Heart left ventricle (tissue), 16 donors: ENCODE results near the gene NCAPG2. TPM values are rescaled to one million over a fixed set of nuclear protein-coding genes. Genes with fewer than 3 reads are reported as not detected.
A peak's percentile ranks its signal among the peaks of the same experiment; 100 is the strongest.

Experiments used
- ATAC-seq, 4 donors: fragments of 200-7000 bp; cut with Tn5 transposase; one replicate each; pipeline ENCODE4 v1.9.1; 2020 to 2022; ENCODE audit warnings: moderate library complexity in 4 of 4, mild to moderate bottlenecking in 3 of 4, moderate number of reproducible peaks in 1 of 4
- DNase-seq, 5 donors: peaks; one replicate each; pipeline ENCODE4 v3.0.0-alpha.2; 2020
- H3K27ac ChIP-seq, 12 donors: fragments of 200-600 bp; sonication (generic) in 4 of 12; one replicate each; pipeline versions ENCODE4 v1.5.0 to v1.8.0; 2016 to 2022; ENCODE audit warnings: mild to moderate bottlenecking in 2 of 12
- H3K27me3 ChIP-seq, 9 donors: fragments of 200-600 bp; sonication (generic) in 2 of 9; one replicate each; pipeline versions ENCODE4 v1.5.1 to v1.8.0; 2016 to 2022; ENCODE audit warnings: mild to moderate bottlenecking in 3 of 9
- H3K36me3 ChIP-seq, 9 donors: fragments of 200-600 bp; sonication (generic) in 2 of 9; one replicate each; pipeline versions ENCODE4 v1.5.0 to v1.8.0; 2018 to 2022; ENCODE audit warnings: mild to moderate bottlenecking in 2 of 9
- H3K4me1 ChIP-seq, 12 donors: fragments of 200-600 bp; sonication (generic) in 4 of 12; one replicate each; pipeline versions ENCODE4 v1.5.0 to v1.8.0; 2016 to 2022; ENCODE audit warnings: mild to moderate bottlenecking in 3 of 12
- H3K4me3 ChIP-seq, 12 donors: fragments of 200-600 bp; sonication (generic) in 4 of 12; one replicate each; pipeline versions ENCODE4 v1.5.0 to v1.8.0; 2017 to 2022; ENCODE audit warnings: mild to moderate bottlenecking in 9 of 12, moderate library complexity in 4 of 12
- H3K9me3 ChIP-seq, 12 donors: fragments of 200-600 bp; sonication (generic) in 4 of 12; one replicate each; pipeline versions ENCODE4 v1.5.0 to v1.8.0; 2016 to 2022; ENCODE audit warnings: mild to moderate bottlenecking in 1 of 12
- CTCF ChIP-seq, 12 donors: fragments of 200-600 bp; sonication (generic) in 4 of 12; IDR thresholded peaks; one replicate each; pipeline versions ENCODE4 v1.5.0 to v1.8.0; 2018 to 2022; ENCODE audit warnings: antibody characterized with exemption in 12 of 12, mild to moderate bottlenecking in 5 of 12
- POLR2A ChIP-seq, 2 donors: fragments of 450-650 bp; IDR thresholded peaks; one replicate each; pipeline ENCODE4 v1.6.1; 2017; ENCODE audit warnings: antibody characterized with exemption in 2 of 2, mild to moderate bottlenecking in 2 of 2, moderate library complexity in 2 of 2
- WGBS, 4 donors: extraction: QIAGEN DNeasy Blood & Tissue Kit in 2 of 4; methylation state at CpG; one replicate each; pipeline versions ENCODE4 v1.1.5 to v1.1.7; 2013 to 2018; 5-methylcytosine and 5-hydroxymethylcytosine counted together
- intact Hi-C, 10 donors: fragments of 100-400 bp; cut with DNase I; formaldehyde crosslinking; loops; one replicate each; pipeline versions ENCODE4 v1.11.1 to v1.14.2; 2022
- polyA plus RNA-seq, 2 donors: library from polyadenylated mRNA; stranded (reverse); fragments of 200-250 nt; gene quantifications; one replicate each; pipeline ENCODE4 v1.2.3, GENCODE V29; 2013
- total RNA-seq, 9 donors: library from RNA; depleted of rRNA in 2 of 9; stranded (reverse); fragments of >200 nt in 2 of 9; fragmentation: NEBNext Ultra II Directional in 3 of 9; extraction: Animal tissue kit (Norgen Biotek cat#: 25700) in 3 of 9; gene quantifications; one replicate each; pipeline versions ENCODE4 v1.1.0 to v1.2.4, GENCODE V29; 2016 to 2023
- donor health status: ischemic (EF 13 %, LVEDD 7.1; RV severe dilation, severe dysfunction).
- donor health status: healthy with polysubstance abuse.
- donor health status: DM: no; HTN: yes; CAD: no.
- donor health status: DM: no; HTN: no; CAD: no.
- donor health status: ischemic (EF 25% LVEDD 6.9; RV normal size, moderate dysfunction).
- donor health status: ischemic (EF 25% LVEDD 5.7; RV mildly dilated, moderate dysfunction).
- donor health status: healthy.
- donor health status: DM: yes; HTN: yes; CAD: no.
- donor health status: ischemic (EF 35%, LVEDD 5.7; RV mildly dilated, moderate dysfunction).
- donor health status: nonischemic (EF 11% LVEDD 7.7; RV severe dilation, severe dysfunction).
- donor health status: DM: yes; HTN: yes; CAD: no.
- donor health status: PGD.
- donor health status: ischemic (EF 29% LVEDD 5.4; RV normal size, mild dysfunction).
- donor health status: nonischemic (EF 23%, LVEDD 6.1; RV moderate dilation, normal function).

The NCAPG2 gene
- total and polyA plus RNA-seq, 11 donors: 1.1 to 12.5 (median 4.1) TPM

DNA sequence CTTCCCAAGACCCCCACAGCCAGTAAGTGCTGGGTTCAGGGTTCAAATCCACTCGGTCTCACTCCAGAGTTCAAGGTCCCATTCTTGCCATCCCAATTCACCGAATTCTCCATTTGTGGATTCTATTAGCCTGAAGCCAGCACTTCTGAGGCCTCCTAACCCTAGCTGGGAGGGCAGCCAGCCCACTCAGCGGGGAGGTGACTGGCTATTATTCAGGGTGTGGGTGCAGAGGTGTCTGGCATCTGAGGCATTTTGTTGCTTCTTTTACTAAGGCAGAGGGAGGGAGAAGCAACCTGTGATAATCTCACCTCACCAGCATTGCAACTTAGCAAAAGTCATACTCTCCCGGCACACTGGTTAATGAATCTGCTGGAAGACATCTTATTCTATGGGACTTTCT lies 108.3 kb downstream of the NCAPG2 start:
- H3K4me3 ChIP-seq: no peak overlapping the region
- no peak for ATAC-seq
- no peaks in the 10 kb centered on the region for H3K27me3 ChIP-seq
- WGBS, 4 donors: 93 to 98% (median 94%) methylated on average over 4 of the region's 4 CpGs
- H3K27ac ChIP-seq: no peak overlapping the region
- H3K9me3 ChIP-seq: peaks cover 0 to 9% (median 0%) of the 10 kb centered on the region in 12 donors
- intact Hi-C loops: no loop called here
- no peaks in the 10 kb centered on the region for H3K36me3 ChIP-seq
- DNase-seq: no peak
- TF ChIP-seq POLR2A (IDR thresholded peaks at IDR 0.05): no peak
- no peak for TF ChIP-seq CTCF (IDR thresholded peaks at IDR 0.05)
- H3K4me1 ChIP-seq: no peaks in the 10 kb centered on the region

DNA sequence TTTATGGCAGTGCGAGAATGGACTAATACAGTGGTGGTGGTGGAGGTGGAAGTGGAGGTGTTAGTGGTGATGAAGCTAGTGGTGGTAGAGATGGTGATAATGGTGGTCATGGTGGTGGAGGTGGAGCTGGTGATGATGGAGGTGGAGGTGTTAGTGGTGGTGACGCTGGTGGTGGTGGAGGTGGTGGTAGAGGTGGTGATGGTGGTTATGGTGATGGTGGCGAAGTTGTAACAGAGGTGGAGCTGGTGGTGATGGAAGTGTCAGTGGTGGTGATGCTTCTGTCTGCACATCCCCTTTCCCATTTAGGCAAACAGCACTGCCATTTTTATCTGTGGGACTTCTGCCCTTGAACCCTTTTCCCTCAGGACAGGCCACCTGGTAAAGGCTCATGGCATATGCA lies 109.5 kb downstream of the NCAPG2 start:
- no peak for TF ChIP-seq POLR2A (IDR thresholded peaks at IDR 0.05)
- TF ChIP-seq CTCF (IDR thresholded peaks at IDR 0.05): no peak
- Histone ChIP-seq H3K4me1 (no peaks in the 10 kb centered on the region), H3K27me3 (no peaks in the 10 kb centered on the region), H3K27ac (no peak overlapping the region), H3K9me3 (peaks cover 0 to 9% (median 0%) of the 10 kb centered on the region in 12 donors), H3K36me3 (no peaks in the 10 kb centered on the region), H3K4me3 (no peak overlapping the region)
- DNase-seq: no peak
- intact Hi-C loops: no loop called here
- WGBS, 4 donors: 50 to 74% (median 69%) methylated on average over 3 of the region's 3 CpGs
- ATAC-seq: peak in 2 of 4 donors; percentile 54 to 92

- Histone ChIP-seq H3K4me1 (peaks cover 0 to 7% (median 0%) of the 10 kb centered on the region in 12 donors), H3K27me3 (peaks cover 0 to 11% (median 0%) of the 10 kb centered on the region in 9 donors), H3K4me3 (no peak overlapping the region), H3K27ac (no peak overlapping the region), H3K36me3 (no peaks in the 10 kb centered on the region), H3K9me3 (peaks cover 0 to 9% (median 0%) of the 10 kb centered on the region in 12 donors)
- DNase-seq (no peak), ATAC-seq (no peak)
- 92 to 100% (median 93%) methylated on average over 1 of the region's 1 CpG for WGBS, 4 donors
- TF ChIP-seq CTCF (IDR thresholded peaks at IDR 0.05) (no peak), POLR2A (IDR thresholded peaks at IDR 0.05) (no peak)
- intact Hi-C loops: no loop called here
Measured at GRCh38 chr7:158592541-158592940, 112.1 kb downstream of the NCAPG2 start.

DNA sequence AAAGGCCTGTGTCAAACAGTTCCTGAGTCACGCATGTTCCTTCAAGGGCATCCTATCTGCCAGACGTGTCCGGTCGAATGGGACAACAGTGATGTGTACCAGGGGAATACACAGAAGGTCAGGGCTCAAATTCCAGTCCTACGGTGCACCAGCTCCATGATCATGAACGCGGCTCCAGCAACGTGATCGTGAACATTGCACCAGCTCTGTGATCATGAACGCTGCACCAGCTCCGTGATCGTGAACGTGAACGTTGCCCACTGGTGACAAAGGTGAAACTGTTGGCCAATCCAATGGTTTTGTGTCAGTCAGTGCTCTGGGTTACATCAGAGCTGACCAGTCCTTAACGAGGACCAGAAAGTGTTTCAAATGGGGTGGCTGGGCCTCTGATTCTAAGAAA lies 112.7 kb downstream of the NCAPG2 start:
- TF ChIP-seq POLR2A (IDR thresholded peaks at IDR 0.05): no peak
- no peak for TF ChIP-seq CTCF (IDR thresholded peaks at IDR 0.05)
- Histone ChIP-seq H3K36me3 (no peaks in the 10 kb centered on the region), H3K9me3 (peaks cover 0 to 9% (median 0%) of the 10 kb centered on the region in 12 donors), H3K27ac (no peak overlapping the region), H3K4me1 (peaks cover 0 to 13% (median under 1%) of the 10 kb centered on the region in 12 donors), H3K27me3 (peaks cover 0 to 11% (median 0%) of the 10 kb centered on the region in 9 donors), H3K4me3 (no peak overlapping the region)
- DNase-seq: no peak
- intact Hi-C loops: no loop called here
- 82 to 89% (median 86%) methylated on average over 15 of the region's 15 CpGs for WGBS, 4 donors
- no peak for ATAC-seq
